ENCODE data around the gene NEMP1. TPM values are rescaled to one million over a fixed set of nuclear protein-coding genes. Genes with fewer than 3 reads are reported as not detected.
"Not testable (repeated sequence)": the region's sequence is repeated elsewhere in the genome, so short reads cannot be mapped to it uniquely, and the experiment has no call there.

The NEMP1 gene
- total and polyA plus RNA-seq, 10 donors = 4.5 to 17.1 (median 13.6) TPM

GRCh38 chr12:57019983-57020719 lies 58.4 kb downstream of the NEMP1 start:
- DNase-seq = no peak
- Histone ChIP-seq H3K9me3 (no peaks in the 10 kb centered on the region), H3K27me3 (replicated peaks in 1 of 7) (peaks cover 0 to 13% (median 0%) of the 10 kb centered on the region in 7 donors), H3K4me3 (no peak overlapping the region), H3K4me1 (peaks cover 0 to 8% (median 0%) of the 10 kb centered on the region in 6 donors), H3K36me3 (no peaks in the 10 kb centered on the region), H3K27ac (no peak overlapping the region)
- intact Hi-C loops (cut with DNase I; ENCODE audit: low total_unique reads) = loop anchor here (5.0 kb wide), 1 partner anchor 37 kb away; no protein-coding TSS in a partner anchor
- TF ChIP-seq POLR2A (IDR thresholded peaks at IDR 0.05) (no peak), POLR2AphosphoS5 (IDR thresholded peaks at IDR 0.05) (no peak), CTCF (IDR thresholded peaks at IDR 0.05 in 8 of 11, conservative IDR thresholded peaks at IDR 0.05 in 3 of 11) (no peak)
- 90 to 94% (median 91%) methylated on average over 9 of the region's 9 CpGs for WGBS, 5 donors

DNA sequence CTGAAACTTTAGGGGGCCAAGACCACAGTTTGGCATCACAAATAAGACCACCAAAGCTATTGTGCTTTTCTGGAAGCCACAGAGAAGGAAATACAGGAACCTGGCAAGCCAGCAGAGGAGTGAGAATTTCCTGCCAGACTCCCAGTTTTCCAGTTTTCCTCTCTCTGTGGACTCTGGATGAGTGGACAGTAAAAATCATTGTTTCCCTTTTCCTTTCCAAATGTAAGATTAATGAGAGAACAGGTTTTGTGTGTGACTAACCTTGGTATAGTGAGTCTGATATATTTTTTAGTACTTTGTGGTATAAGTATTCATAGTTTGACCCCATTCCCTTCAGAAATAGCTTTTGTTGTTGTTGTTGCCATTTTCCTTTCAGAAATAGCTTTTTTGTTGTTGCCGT lies 59.7 kb downstream of the NEMP1 start:
- H3K27ac ChIP-seq = peak overlapping the region in 3 of 8 donors; percentile 14 to 43 (median 30)
- WGBS, 5 donors = 62 to 91% (median 70%) methylated on average over 1 of the region's 1 CpG
- H3K36me3 ChIP-seq = no peaks in the 10 kb centered on the region
- H3K4me1 ChIP-seq = peaks cover 0 to 8% (median 0%) of the 10 kb centered on the region in 6 donors
- peaks cover 0 to 13% (median 0%) of the 10 kb centered on the region in 7 donors for H3K27me3 ChIP-seq (replicated peaks in 1 of 7)
- TF ChIP-seq CTCF (IDR thresholded peaks at IDR 0.05 in 8 of 11, conservative IDR thresholded peaks at IDR 0.05 in 3 of 11) (no peak), POLR2A (IDR thresholded peaks at IDR 0.05) (no peak), POLR2AphosphoS5 (IDR thresholded peaks at IDR 0.05) (no peak)
- intact Hi-C loops (cut with DNase I; ENCODE audit: low total_unique reads) = loop anchor here (5.0 kb wide), 1 partner anchor 38 kb away; no protein-coding TSS in a partner anchor
- H3K9me3 ChIP-seq = no peaks in the 10 kb centered on the region
- no peak for DNase-seq
- no peak overlapping the region for H3K4me3 ChIP-seq

DNA sequence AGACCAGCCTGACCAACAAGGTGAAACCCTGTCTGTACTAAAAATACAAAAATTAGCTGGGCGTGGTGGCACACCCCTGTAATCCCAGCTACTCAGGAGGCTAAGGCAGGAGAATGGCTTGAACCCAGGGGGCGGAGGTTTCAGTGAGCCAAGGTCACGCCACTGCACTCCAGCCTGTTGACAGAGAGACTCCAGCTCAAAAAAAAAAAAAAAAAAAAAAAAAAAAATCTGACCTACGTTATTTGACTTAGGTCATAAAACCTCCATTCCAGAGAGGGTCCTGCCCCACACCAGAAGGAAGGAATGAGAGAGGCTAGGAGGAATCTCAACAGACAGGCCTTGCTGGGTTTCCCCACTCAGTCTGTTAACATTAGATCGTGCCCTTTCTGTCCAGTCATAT lies 60.2 kb downstream of the NEMP1 start:
- intact Hi-C loops (cut with DNase I; ENCODE audit: low total_unique reads) = loop anchor here (5.0 kb wide), 1 partner anchor 39 kb away; no protein-coding TSS in a partner anchor
- 75 to 83% (median 81%) methylated on average over 5 of the region's 5 CpGs for WGBS, 5 donors
- not testable (repeated sequence) for H3K9me3 ChIP-seq, H3K4me1 ChIP-seq, H3K4me3 ChIP-seq, DNase-seq, H3K36me3 ChIP-seq
- Histone ChIP-seq H3K27me3 (replicated peaks in 1 of 7) (peaks cover 0 to 13% (median 0%) of the 10 kb centered on the region in 7 donors), H3K27ac (peak overlapping the region in 3 of 8 donors; percentile 14 to 43 (median 30))

- no peak within 1 kb of the TSS for H3K4me3 ChIP-seq
- no peak within 1 kb of the TSS for H3K27ac ChIP-seq
- no peak for DNase-seq
- no peaks in the 10 kb centered on the region for H3K9me3 ChIP-seq
- intact Hi-C loops (cut with DNase I; ENCODE audit: low total_unique reads) = loop anchor here (5.0 kb wide), 1 partner anchor 41 kb away; no protein-coding TSS in a partner anchor
- H3K36me3 ChIP-seq = no peaks in the 10 kb centered on the region
- WGBS, 5 donors = 73 to 90% (median 84%) methylated on average over 5 to 6 of the region's 6 CpGs
- TF ChIP-seq POLR2AphosphoS5 (IDR thresholded peaks at IDR 0.05) (no peak), POLR2A (IDR thresholded peaks at IDR 0.05) (no peak), CTCF (IDR thresholded peaks at IDR 0.05 in 8 of 11, conservative IDR thresholded peaks at IDR 0.05 in 3 of 11) (no peak)
- H3K4me1 ChIP-seq = peaks cover 0 to 17% (median under 1%) of the 10 kb centered on the region in 6 donors
- peaks cover 0 to 13% (median 0%) of the 10 kb centered on the region in 7 donors for H3K27me3 ChIP-seq (replicated peaks in 1 of 7)
These were observed 62.2 kb downstream of the NEMP1 start, which contains the start of gene TAC3 for GRCh38 chr12:57016348-57016747. Gene TAC3 (minus strand): TSS chr12:57016529. CDS start chr12:57015797, 732 bp downstream.
